GM21529 (cell line): ENCODE data around the gene GCNT1.
"Not testable (repeated sequence)": the region's sequence is repeated elsewhere in the genome, so short reads cannot be mapped to it uniquely, and the experiment has no call there.

Experiments used
- ATAC-seq: cut with Tn5 transposase; IDR thresholded peaks from one replicate; pipeline ENCODE4 v1.9.1; 2021; ENCODE audit not compliant: unreplicated experiment

The GCNT1 gene

GRCh38 chr9:76458903-76459693 is at the start of gene GCNT1:
GCNT1 (plus strand) TSS chr9:76459182; CDS start chr9:76502382, 43,200 bp downstream.
- ATAC-seq: peak; percentile 82

GRCh38 chr9:76412638-76413037 is 46.3 kb upstream of the GCNT1 start:
- ATAC-seq: no peak

- no peak for ATAC-seq
These were observed 45.3 kb upstream of the GCNT1 start for GRCh38 chr9:76413658-76414057.

GRCh38 chr9:76414661-76415060 is 44.3 kb upstream of the GCNT1 start:
- ATAC-seq: peak; percentile 57

GRCh38 chr9:76415154-76415553 is 43.8 kb upstream of the GCNT1 start:
- no peak for ATAC-seq

GRCh38 chr9:76415731-76416130 is 43.3 kb upstream of the GCNT1 start:
- ATAC-seq: no peak

GRCh38 chr9:76417394-76417793 is 41.6 kb upstream of the GCNT1 start:
- no peak for ATAC-seq

- ATAC-seq: no peak
These were observed 39.1 kb upstream of the GCNT1 start for GRCh38 chr9:76419782-76420380.

GRCh38 chr9:76423216-76424177 is 35.5 kb upstream of the GCNT1 start:
- no peak for ATAC-seq

GRCh38 chr9:76424491-76424890 is 34.5 kb upstream of the GCNT1 start:
- no peak for ATAC-seq

- no peak for ATAC-seq
These were observed 33.1 kb upstream of the GCNT1 start for GRCh38 chr9:76425677-76426453.

- no peak for ATAC-seq
These were observed 32.1 kb upstream of the GCNT1 start for GRCh38 chr9:76426807-76427419.

GRCh38 chr9:76431601-76432000 is 27.4 kb upstream of the GCNT1 start:
- ATAC-seq: no peak

- no peak for ATAC-seq
These were observed 25.6 kb upstream of the GCNT1 start for GRCh38 chr9:76433406-76433805.

- no peak for ATAC-seq
These were observed 25.1 kb upstream of the GCNT1 start for GRCh38 chr9:76433836-76434235.

GRCh38 chr9:76434897-76435296 is 24.1 kb upstream of the GCNT1 start:
- ATAC-seq: not testable (repeated sequence)

GRCh38 chr9:76437017-76437699 is 21.8 kb upstream of the GCNT1 start:
- ATAC-seq: not testable (repeated sequence)

GRCh38 chr9:76438841-76439588 is 20.0 kb upstream of the GCNT1 start:
- peak; percentile 80 for ATAC-seq
